ENCODE data around the gene CNTN5. TPM values are rescaled to one million over a fixed set of nuclear protein-coding genes. Genes with fewer than 3 reads are reported as not detected.
A peak's percentile ranks its signal among the peaks of the same experiment; 100 is the strongest.

The CNTN5 gene
- total RNA-seq, 1 experiment from 2014 or later, result 0.17 TPM

DNA sequence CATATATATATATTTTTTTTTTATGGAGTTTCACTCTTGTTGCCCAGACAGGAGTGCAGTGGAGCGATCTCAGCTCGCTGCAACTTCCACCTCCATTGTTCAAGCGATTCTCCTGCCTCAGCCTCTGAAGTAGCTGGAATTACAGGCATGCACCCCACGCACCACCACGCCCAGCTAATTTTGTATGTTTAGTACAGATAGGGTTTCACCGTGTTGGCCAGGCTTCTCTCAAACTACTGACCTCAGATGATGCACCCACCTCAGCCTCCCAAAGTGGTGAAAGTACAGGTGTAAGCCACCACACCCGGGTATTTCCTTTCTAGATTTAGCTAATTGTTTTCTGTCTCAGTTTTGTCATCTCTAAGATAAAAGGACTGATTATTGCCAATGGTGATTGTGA lies 821.1 kb downstream of the CNTN5 start:
- no peaks in the 10 kb centered on the region for H3K36me3 ChIP-seq (replicated peaks; ENCODE audit: control insufficient read depth, insufficient read depth, low read length)
- no peaks in the 10 kb centered on the region for H3K27me3 ChIP-seq (ENCODE audit: control insufficient read depth, insufficient read depth, low read length)
- no peak for DNase-seq
- no peak overlapping the region for H3K4me3 ChIP-seq (ENCODE audit: insufficient read depth, low read depth, low read length)

DNA sequence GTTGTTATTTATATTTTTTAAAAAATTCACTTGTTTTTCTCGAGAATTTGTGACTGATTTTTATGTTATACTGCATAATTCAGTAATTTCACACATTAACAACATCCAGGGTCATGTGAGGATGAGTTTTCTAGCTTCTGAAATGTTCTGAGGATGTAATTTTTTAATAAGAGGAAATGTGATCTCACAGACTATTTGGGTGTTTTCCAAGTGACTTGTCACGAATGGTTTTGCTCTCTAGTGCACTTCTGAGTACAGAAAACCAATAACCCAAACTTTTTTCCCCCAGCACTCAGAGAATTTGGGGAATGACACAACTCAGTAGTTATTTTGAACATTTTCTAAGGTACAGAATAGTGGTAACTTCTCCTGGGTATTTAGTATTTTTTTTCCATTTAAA lies 845.2 kb downstream of the CNTN5 start:
- no peaks in the 10 kb centered on the region for H3K27me3 ChIP-seq (ENCODE audit: control insufficient read depth, insufficient read depth, low read length)
- H3K4me3 ChIP-seq (ENCODE audit: insufficient read depth, low read depth, low read length), result no peak overlapping the region
- no peak for DNase-seq
- no peaks in the 10 kb centered on the region for H3K36me3 ChIP-seq (replicated peaks; ENCODE audit: control insufficient read depth, insufficient read depth, low read length)

DNA sequence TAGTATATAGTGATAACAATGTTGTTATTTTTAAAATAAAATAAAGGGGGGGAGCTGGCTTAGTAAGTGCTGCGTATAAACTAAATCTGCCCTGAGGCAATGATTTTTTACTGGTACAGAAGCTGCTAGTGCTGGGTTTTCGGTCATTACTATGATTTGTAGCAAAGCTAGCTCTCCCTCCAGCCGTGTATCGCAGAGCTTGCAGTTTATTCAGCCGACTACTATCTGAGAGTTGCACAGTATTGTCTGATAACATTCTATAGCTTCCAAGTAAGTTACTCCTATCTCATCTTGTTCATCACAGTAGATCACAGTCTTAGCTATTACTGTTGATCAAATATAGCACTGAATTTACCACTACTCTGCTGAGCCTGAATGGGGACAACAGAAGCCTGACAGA lies 860.9 kb downstream of the CNTN5 start:
- Histone ChIP-seq H3K36me3 (replicated peaks; ENCODE audit: control insufficient read depth, insufficient read depth, low read length) (no peaks in the 10 kb centered on the region), H3K4me3 (ENCODE audit: insufficient read depth, low read depth, low read length) (no peak overlapping the region), H3K27me3 (ENCODE audit: control insufficient read depth, insufficient read depth, low read length) (no peaks in the 10 kb centered on the region)
- no peak for DNase-seq

DNA sequence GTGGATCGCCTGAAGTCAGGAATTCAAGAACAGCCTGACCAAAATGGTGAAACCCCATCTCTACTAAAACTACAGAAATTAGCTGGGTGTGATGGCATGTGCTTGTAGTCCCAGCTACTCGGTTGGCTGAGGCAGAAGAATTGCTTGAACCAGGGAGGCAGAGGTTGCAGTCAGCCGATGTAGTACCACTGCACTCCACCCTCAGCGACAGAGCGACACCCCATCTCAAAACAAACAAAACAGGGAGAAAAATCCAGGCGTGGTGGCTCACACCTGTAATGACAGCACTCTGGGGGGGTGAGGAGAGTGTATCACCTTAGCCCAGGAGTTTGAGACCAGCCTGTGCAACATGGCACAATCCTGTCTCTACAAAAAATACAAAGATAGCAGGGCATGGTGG lies 864.0 kb downstream of the CNTN5 start:
- Histone ChIP-seq H3K27me3 (ENCODE audit: control insufficient read depth, insufficient read depth, low read length) (no peaks in the 10 kb centered on the region), H3K4me3 (ENCODE audit: insufficient read depth, low read depth, low read length) (no peak overlapping the region), H3K36me3 (replicated peaks; ENCODE audit: control insufficient read depth, insufficient read depth, low read length) (no peaks in the 10 kb centered on the region)
- DNase-seq, result no peak

DNA sequence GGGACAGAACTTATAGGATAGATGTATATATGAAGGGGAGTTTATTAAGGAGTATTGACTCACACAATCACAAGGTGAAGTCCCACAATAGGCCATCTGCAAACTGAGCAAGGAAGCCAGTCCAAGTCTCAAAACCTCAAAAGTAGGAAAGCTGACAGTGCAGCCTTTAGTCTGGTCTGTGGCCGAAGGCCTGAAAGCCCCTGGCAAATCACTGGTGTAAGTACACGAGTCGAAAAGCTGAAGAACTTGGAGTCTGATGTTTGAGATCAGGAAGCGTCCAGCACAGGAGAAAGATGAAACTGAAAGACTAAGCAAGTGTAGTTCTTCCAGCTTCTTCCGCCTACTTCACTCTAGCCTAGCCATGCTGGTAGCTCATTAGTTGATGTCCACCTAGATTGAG lies 866.7 kb downstream of the CNTN5 start:
- no peak overlapping the region for H3K4me3 ChIP-seq (ENCODE audit: insufficient read depth, low read depth, low read length)
- H3K27me3 ChIP-seq (ENCODE audit: control insufficient read depth, insufficient read depth, low read length), result no peaks in the 10 kb centered on the region
- no peak for DNase-seq
- H3K36me3 ChIP-seq (replicated peaks; ENCODE audit: control insufficient read depth, insufficient read depth, low read length), result no peaks in the 10 kb centered on the region

DNA sequence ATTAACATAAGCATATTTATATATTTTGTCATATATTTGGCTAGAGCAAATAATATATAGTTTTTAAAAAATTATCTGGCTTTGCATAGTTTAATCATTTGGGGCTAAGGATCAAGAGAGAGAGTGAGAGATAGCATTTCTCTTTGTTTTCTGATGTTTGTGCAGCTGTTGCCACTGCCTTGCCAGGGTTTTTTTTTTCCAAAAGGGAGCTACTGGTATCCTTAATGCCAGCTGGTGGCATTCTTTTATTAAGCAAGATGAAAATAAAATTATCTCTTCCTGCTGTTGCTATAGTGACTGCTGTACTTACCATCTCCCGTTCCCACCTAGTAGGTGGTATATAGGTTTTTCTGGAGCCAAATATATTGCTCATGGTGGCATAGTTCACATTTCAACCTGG lies 873.1 kb downstream of the CNTN5 start:
- Histone ChIP-seq H3K36me3 (replicated peaks; ENCODE audit: control insufficient read depth, insufficient read depth, low read length) (no peaks in the 10 kb centered on the region), H3K27me3 (ENCODE audit: control insufficient read depth, insufficient read depth, low read length) (no peaks in the 10 kb centered on the region), H3K4me3 (ENCODE audit: insufficient read depth, low read depth, low read length) (no peak overlapping the region)
- DNase-seq, result no peak

DNA sequence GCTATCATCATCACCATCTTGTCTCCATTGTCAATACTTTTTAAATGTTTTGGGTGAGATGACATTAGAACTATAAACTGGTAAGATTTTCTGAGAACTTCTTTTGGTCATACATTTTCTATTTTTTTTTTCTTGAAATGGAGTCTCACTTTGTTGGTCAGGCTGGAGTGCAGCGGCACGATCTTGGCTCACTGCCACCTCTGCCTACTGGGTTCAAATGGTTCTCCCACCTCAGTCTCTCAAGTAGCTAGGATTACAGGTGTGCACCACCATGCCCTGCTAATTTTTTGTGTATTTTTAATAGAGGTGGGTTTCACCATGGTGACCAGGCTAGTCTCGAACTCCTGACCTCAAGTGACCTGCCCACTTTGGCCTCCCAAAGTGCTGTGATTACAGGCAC lies 880.4 kb downstream of the CNTN5 start:
- Histone ChIP-seq H3K4me3 (ENCODE audit: insufficient read depth, low read depth, low read length) (no peak overlapping the region), H3K36me3 (replicated peaks; ENCODE audit: control insufficient read depth, insufficient read depth, low read length) (no peaks in the 10 kb centered on the region), H3K27me3 (ENCODE audit: control insufficient read depth, insufficient read depth, low read length) (no peaks in the 10 kb centered on the region)
- DNase-seq, result no peak

DNA sequence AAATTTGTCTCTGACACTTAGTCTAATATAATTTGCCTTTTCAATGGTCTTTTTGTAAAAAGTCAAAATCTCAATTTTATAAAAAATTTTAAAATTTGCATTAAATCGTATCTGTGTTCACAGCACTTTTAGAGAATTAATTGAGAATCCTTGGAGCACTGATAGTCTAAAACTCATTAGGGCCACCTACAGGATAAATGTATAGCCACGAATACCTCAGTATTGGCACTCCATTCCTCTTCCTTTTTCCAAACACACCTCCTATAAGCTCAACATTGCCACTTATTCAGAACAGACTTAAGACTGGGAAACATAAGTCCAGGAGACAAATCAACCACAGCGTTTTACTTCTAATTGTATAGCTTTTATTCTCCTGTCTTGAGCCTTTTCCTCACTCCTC lies 890.4 kb downstream of the CNTN5 start:
- Histone ChIP-seq H3K27me3 (ENCODE audit: control insufficient read depth, insufficient read depth, low read length) (no peaks in the 10 kb centered on the region), H3K4me3 (ENCODE audit: insufficient read depth, low read depth, low read length) (no peak overlapping the region), H3K36me3 (replicated peaks; ENCODE audit: control insufficient read depth, insufficient read depth, low read length) (no peaks in the 10 kb centered on the region)
- peak; percentile 3 for DNase-seq

DNA sequence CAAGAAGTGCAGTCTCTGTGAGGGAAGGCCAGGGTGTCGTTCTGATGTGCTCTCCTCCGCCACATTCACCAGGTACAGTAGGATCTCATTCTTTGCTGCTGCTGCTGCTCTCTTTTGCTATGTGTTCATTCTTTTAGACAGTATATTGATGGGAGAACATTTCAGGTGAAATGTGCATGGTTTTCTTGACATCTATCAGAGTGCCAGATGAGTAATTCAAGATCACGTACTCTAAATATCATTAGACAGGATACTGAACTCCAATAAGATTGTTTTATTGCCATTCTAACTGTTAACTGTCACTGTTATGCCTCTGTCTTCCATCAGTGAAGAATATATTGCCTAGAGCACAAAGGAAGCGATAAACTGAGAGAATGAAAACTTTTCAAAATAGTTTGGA lies 895.3 kb downstream of the CNTN5 start:
- no peak for DNase-seq
- H3K36me3 ChIP-seq (replicated peaks; ENCODE audit: control insufficient read depth, insufficient read depth, low read length), result no peaks in the 10 kb centered on the region
- no peak overlapping the region for H3K4me3 ChIP-seq (ENCODE audit: insufficient read depth, low read depth, low read length)
- H3K27me3 ChIP-seq (ENCODE audit: control insufficient read depth, insufficient read depth, low read length), result no peaks in the 10 kb centered on the region

DNA sequence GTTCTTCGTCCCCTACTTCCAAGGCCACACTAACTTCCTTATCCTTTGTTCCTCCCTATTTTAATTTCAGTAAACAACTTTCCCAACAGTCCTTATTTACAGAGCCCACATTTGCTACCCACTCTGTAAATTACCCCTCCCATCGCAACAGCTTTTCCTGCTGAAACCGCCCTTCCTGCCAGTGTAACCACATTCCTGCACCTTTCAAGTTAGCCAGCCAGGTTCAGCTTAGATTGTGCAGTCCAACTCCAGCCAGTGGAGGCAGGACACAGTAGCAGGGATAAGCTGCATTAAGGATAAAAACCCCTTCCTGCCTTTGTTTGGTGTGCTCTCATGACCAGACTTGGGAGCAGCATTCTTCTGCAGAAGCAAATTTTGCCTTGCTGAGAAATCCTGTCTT lies 898.0 kb downstream of the CNTN5 start:
- Histone ChIP-seq H3K4me3 (ENCODE audit: insufficient read depth, low read depth, low read length) (no peak overlapping the region), H3K27me3 (ENCODE audit: control insufficient read depth, insufficient read depth, low read length) (no peaks in the 10 kb centered on the region), H3K36me3 (replicated peaks; ENCODE audit: control insufficient read depth, insufficient read depth, low read length) (no peaks in the 10 kb centered on the region)
- no peak for DNase-seq

DNA sequence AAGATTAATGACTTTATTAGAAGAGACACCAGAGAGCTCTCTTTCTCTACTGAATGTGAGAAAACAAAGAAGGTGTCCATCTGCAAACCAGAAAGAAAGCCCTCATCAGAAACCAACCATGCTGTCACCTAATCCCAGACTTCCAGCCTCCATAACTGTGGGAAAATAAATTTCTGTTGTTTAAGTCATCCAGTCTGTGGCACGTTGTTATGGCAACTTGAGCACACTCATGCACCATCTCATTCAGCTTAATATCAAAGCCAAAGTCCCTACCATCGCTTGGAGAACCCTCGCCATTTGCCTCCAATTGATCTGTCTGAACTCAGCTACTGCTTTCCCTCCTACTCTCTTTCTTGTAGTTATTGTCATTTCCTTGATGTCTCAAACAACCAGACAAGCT lies 900.2 kb downstream of the CNTN5 start:
- Histone ChIP-seq H3K4me3 (ENCODE audit: insufficient read depth, low read depth, low read length) (no peak overlapping the region), H3K27me3 (ENCODE audit: control insufficient read depth, insufficient read depth, low read length) (no peaks in the 10 kb centered on the region), H3K36me3 (replicated peaks; ENCODE audit: control insufficient read depth, insufficient read depth, low read length) (no peaks in the 10 kb centered on the region)
- DNase-seq, result no peak

DNA sequence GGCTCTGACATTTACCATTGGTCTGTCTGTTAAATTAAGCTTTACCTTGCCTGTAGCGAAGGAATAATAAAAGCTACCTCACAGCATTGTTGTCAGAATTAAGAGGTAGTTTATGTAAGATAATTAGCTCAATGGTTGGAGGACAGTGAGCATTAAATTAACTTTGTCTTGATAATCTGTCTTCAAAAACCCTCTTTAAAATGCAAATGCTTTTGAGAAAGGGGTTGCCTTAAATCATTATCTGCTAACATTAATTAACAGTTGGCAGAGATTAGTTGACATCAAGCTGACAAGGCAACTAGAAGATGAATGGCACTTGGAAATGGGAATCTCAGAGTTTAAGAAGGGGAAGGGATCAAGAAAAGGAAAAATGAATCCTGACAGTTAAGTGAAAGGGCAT lies 905.2 kb downstream of the CNTN5 start:
- no peak for DNase-seq
- Histone ChIP-seq H3K36me3 (replicated peaks; ENCODE audit: control insufficient read depth, insufficient read depth, low read length) (no peaks in the 10 kb centered on the region), H3K27me3 (ENCODE audit: control insufficient read depth, insufficient read depth, low read length) (no peaks in the 10 kb centered on the region), H3K4me3 (ENCODE audit: insufficient read depth, low read depth, low read length) (no peak overlapping the region)

DNA sequence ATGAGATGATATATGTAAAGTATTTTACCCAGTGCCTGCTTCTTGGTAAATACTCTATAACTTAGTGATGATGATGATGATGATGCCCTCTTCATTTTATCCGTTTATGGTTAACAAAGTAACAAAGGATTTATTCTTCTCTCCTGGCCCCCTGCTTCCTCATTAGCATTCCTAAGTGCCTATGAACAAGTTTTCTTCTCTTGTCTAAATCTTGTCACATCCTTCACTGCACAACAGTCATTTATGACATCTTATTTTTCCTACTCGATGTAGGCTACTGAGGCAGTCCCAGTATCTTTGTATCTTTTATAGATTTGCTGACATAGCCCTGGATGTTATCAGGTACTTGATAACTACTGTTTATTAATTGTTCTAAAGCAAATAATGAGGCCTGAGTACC lies 911.9 kb downstream of the CNTN5 start:
- no peak for DNase-seq
- Histone ChIP-seq H3K4me3 (ENCODE audit: insufficient read depth, low read depth, low read length) (no peak overlapping the region), H3K27me3 (ENCODE audit: control insufficient read depth, insufficient read depth, low read length) (no peaks in the 10 kb centered on the region), H3K36me3 (replicated peaks; ENCODE audit: control insufficient read depth, insufficient read depth, low read length) (no peaks in the 10 kb centered on the region)

DNA sequence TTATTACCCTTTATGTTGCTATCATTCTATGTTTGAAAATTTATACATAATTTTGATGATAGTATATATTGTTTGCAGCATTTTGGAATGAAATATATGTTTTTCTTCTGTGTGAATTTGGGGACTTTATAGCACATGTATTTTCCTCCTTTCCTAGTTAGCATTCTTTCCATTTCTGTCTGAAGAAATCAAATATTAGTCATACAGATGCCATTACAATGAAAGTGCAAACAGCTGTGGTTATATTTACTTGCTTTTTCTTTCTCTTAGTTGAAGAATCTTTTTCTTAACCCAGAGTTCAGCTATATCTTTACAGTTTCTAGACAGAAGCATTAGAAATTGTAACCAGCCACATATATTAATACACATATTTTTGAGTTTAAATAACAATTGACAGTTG lies 913.3 kb downstream of the CNTN5 start:
- Histone ChIP-seq H3K27me3 (ENCODE audit: control insufficient read depth, insufficient read depth, low read length) (no peaks in the 10 kb centered on the region), H3K36me3 (replicated peaks; ENCODE audit: control insufficient read depth, insufficient read depth, low read length) (no peaks in the 10 kb centered on the region), H3K4me3 (ENCODE audit: insufficient read depth, low read depth, low read length) (no peak overlapping the region)
- DNase-seq, result no peak

DNA sequence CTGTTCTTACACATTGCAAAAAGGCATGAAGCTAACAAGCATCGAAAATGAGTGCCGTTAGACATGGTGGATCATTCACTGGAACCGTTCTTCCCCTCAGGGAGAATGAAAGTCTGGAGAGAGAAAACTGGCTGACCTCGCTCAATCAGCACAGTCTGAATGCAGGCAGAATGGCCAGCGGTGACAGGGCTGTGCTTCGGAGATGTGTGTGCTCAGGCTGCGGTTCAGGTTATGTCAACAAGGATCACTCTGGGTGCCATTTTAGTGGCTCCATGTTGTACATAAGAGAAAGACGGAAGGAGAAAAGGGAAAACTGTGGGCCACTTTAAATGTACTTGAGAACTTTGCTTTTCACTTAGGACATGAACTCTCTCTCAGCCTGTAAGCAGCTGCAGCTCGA lies 916.6 kb downstream of the CNTN5 start:
- H3K36me3 ChIP-seq (replicated peaks; ENCODE audit: control insufficient read depth, insufficient read depth, low read length), result no peaks in the 10 kb centered on the region
- no peak overlapping the region for H3K4me3 ChIP-seq (ENCODE audit: insufficient read depth, low read depth, low read length)
- H3K27me3 ChIP-seq (ENCODE audit: control insufficient read depth, insufficient read depth, low read length), result no peaks in the 10 kb centered on the region
- no peak for DNase-seq

DNA sequence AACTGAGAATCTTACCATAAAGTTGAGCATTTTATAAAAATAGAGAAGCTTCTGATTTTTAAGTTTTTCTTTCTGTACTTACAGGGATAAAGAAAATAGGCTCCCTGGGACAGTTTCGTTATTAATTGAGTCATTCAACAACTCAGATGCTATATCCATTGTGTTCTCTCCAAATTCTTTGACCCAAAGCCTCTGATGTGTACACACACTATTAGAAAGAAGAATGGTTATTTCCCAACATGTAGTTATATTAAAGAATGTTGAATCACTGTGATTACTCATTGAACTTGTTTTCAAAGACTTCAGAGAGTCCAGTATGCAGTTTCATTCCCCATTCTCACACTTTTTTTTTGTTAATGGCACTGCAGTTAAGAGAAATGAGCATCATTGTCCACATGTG lies 932.1 kb downstream of the CNTN5 start:
- no peak for DNase-seq
- H3K4me3 ChIP-seq (ENCODE audit: insufficient read depth, low read depth, low read length), result no peak overlapping the region
- H3K36me3 ChIP-seq (replicated peaks; ENCODE audit: control insufficient read depth, insufficient read depth, low read length), result no peaks in the 10 kb centered on the region
- H3K27me3 ChIP-seq (ENCODE audit: control insufficient read depth, insufficient read depth, low read length), result no peaks in the 10 kb centered on the region
